Measurements from ENCODE around the gene TBX2.
"Not testable (repeated sequence)": the region's sequence is repeated elsewhere in the genome, so short reads cannot be mapped to it uniquely, and the experiment has no call there.

Gene TBX2

GRCh38 chr17:61399131-61400065 is at the start of gene TBX2:
TBX2 (plus strand) TSS chr17:61399843; CDS start chr17:61400177, 334 bp downstream.
- Histone ChIP-seq H3K4me1 (no peaks in the 10 kb centered on the region), H3K36me3 (replicated peaks) (peaks cover 3% of the 10 kb centered on the region), H3K9me3 (no peaks in the 10 kb centered on the region), H3K4me3 (peak within 1 kb of the TSS; percentile 67), H3K27me3 (ENCODE audit: low read depth) (no peaks in the 10 kb centered on the region)
- in situ Hi-C loops (cut with MboI; ENCODE audit: low sequenced_read_pairs), result loop anchor here (10.0 kb wide), 1 partner anchor 675 kb away; no protein-coding TSS in a partner anchor
- DNase-seq (ENCODE audit: low spot score in 2 of 2), result peak; percentile 92 to 96

DNA sequence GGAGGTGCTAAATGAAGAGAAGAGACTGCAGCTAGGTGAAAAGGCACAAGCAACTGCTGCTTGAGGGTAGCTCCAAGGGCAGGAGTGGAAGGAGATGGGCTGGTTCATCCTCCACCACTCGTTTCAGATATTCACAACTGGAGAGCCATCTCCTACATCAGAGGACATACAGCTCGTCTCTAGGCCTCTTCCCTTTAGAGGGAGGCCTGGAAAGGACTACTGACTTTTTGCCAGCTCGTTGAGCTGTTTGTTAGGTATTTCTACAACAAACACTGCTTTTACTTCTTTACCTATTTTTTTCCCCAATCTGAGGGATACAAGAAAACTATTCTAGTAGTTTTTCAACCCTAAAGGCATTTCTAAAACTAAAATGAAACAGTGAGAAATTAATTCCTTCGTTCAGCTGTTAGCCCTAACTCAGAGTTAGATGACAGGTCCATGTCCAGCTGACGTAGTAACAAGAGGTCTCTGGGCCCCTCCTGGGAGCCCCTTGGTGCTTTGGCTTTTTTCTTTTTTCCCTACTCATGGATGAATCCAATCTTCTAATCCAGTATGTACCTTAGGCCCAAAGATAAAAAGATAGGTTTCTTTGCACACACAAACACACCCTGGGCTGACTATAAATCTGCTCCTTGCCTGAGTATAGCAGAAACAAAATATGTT is 47.8 kb upstream of the TBX2 start:
- DNase-seq (ENCODE audit: low spot score in 2 of 2), result no peak
- Histone ChIP-seq H3K9me3 (no peaks in the 10 kb centered on the region), H3K36me3 (replicated peaks) (no peaks in the 10 kb centered on the region), H3K27me3 (ENCODE audit: low read depth) (no peaks in the 10 kb centered on the region), H3K4me3 (no peak overlapping the region), H3K4me1 (peaks cover 3% of the 10 kb centered on the region; the same call in 1 of the 2 replicates)
- in situ Hi-C loops (cut with MboI; ENCODE audit: low sequenced_read_pairs), result no loop called here

GRCh38 chr17:61352408-61352770 is 47.3 kb upstream of the TBX2 start:
- in situ Hi-C loops (cut with MboI; ENCODE audit: low sequenced_read_pairs), result no loop called here
- no peaks in the 10 kb centered on the region for H3K27me3 ChIP-seq (ENCODE audit: low read depth)
- H3K4me1 ChIP-seq, result peaks cover 3% of the 10 kb centered on the region; the same call in 1 of the 2 replicates
- H3K36me3 ChIP-seq (replicated peaks), result no peaks in the 10 kb centered on the region
- DNase-seq (ENCODE audit: low spot score in 2 of 2), result no peak
- H3K4me3 ChIP-seq, result no peak overlapping the region
- H3K9me3 ChIP-seq, result no peaks in the 10 kb centered on the region

GRCh38 chr17:61352781-61353491 is 46.7 kb upstream of the TBX2 start:
- no peaks in the 10 kb centered on the region for H3K27me3 ChIP-seq (ENCODE audit: low read depth)
- H3K9me3 ChIP-seq, result no peaks in the 10 kb centered on the region
- H3K4me3 ChIP-seq, result no peak overlapping the region
- peaks cover 3% of the 10 kb centered on the region; the same call in 1 of the 2 replicates for H3K4me1 ChIP-seq
- H3K36me3 ChIP-seq (replicated peaks), result no peaks in the 10 kb centered on the region
- no peak for DNase-seq (ENCODE audit: low spot score in 2 of 2)
- in situ Hi-C loops (cut with MboI; ENCODE audit: low sequenced_read_pairs), result no loop called here

DNA sequence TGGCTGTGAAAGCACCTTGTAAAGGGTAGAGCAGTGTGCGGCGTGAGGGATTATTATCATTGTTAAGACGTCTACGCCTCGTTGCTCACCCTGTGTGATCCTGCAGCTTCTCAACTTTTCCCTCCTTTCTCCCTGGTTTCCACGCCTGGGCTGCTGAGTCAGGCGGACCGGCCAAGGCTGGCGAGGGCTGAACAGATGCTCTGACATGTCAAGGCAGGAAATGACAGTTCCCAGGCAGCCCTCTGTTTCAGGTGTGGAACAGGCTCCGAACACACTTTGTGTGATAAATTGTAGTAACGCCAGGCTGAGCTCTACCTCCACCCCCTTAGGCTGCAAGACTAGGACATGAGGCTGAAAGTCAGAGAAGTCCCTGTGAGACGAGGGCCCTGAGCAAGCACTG is 46.0 kb upstream of the TBX2 start:
- peaks cover 3% of the 10 kb centered on the region; the same call in 1 of the 2 replicates for H3K4me1 ChIP-seq
- in situ Hi-C loops (cut with MboI; ENCODE audit: low sequenced_read_pairs), result no loop called here
- no peaks in the 10 kb centered on the region for H3K36me3 ChIP-seq (replicated peaks)
- H3K4me3 ChIP-seq, result no peak overlapping the region
- H3K9me3 ChIP-seq, result no peaks in the 10 kb centered on the region
- DNase-seq (ENCODE audit: low spot score in 2 of 2), result no peak
- H3K27me3 ChIP-seq (ENCODE audit: low read depth), result no peaks in the 10 kb centered on the region

- no peaks in the 10 kb centered on the region for H3K9me3 ChIP-seq
Measured at GRCh38 chr17:61354895-61355874, 44.5 kb upstream of the TBX2 start.

DNA sequence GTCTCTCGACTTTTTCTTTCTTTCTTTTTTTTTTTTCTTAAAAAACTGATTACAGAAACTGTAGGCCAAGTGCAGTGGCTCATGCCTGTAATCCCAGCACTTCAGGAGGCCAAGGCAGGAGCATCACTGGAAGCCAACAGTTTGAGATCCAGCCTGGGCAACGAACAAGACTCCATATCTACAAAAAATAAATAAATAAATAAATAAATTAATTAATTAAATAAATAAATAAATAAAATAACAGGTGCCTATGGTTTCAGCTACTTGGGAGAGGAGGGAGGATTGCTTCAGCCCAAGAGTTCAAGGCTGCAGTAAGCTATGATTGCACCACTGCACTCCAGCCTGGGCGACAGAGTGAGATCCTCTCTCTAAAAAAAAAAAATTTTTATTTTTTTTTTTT is 42.6 kb upstream of the TBX2 start:
- DNase-seq (ENCODE audit: low spot score in 2 of 2); H3K27me3 ChIP-seq (ENCODE audit: low read depth); in situ Hi-C loops (cut with MboI; ENCODE audit: low sequenced_read_pairs); H3K36me3 ChIP-seq (replicated peaks); H3K4me1 ChIP-seq; H3K9me3 ChIP-seq; H3K4me3 ChIP-seq: not testable (repeated sequence)

More at GRCh38 chr17:61354895-61355874, 44.5 kb upstream of the TBX2 start:
- Histone ChIP-seq H3K27me3 (ENCODE audit: low read depth) (no peaks in the 10 kb centered on the region), H3K4me1 (no peaks in the 10 kb centered on the region), H3K4me3 (no peak overlapping the region), H3K36me3 (replicated peaks) (no peaks in the 10 kb centered on the region)
- in situ Hi-C loops (cut with MboI; ENCODE audit: low sequenced_read_pairs), result no loop called here
- DNase-seq (ENCODE audit: low spot score in 2 of 2), result no peak

GRCh38 chr17:61359513-61359912 is 40.1 kb upstream of the TBX2 start:
- in situ Hi-C loops (cut with MboI; ENCODE audit: low sequenced_read_pairs); H3K4me1 ChIP-seq: not testable (repeated sequence)

GRCh38 chr17:61360318-61360943 is 39.2 kb upstream of the TBX2 start:
- Histone ChIP-seq H3K9me3 (no peaks in the 10 kb centered on the region), H3K27me3 (ENCODE audit: low read depth) (no peaks in the 10 kb centered on the region), H3K4me1 (no peaks in the 10 kb centered on the region), H3K4me3 (no peak overlapping the region), H3K36me3 (replicated peaks) (no peaks in the 10 kb centered on the region)
- no peak for DNase-seq (ENCODE audit: low spot score in 2 of 2)
- in situ Hi-C loops (cut with MboI; ENCODE audit: low sequenced_read_pairs), result no loop called here

More at GRCh38 chr17:61359513-61359912, 40.1 kb upstream of the TBX2 start:
- H3K9me3 ChIP-seq; DNase-seq (ENCODE audit: low spot score in 2 of 2); H3K4me3 ChIP-seq; H3K27me3 ChIP-seq (ENCODE audit: low read depth); H3K36me3 ChIP-seq (replicated peaks): not testable (repeated sequence)

DNA sequence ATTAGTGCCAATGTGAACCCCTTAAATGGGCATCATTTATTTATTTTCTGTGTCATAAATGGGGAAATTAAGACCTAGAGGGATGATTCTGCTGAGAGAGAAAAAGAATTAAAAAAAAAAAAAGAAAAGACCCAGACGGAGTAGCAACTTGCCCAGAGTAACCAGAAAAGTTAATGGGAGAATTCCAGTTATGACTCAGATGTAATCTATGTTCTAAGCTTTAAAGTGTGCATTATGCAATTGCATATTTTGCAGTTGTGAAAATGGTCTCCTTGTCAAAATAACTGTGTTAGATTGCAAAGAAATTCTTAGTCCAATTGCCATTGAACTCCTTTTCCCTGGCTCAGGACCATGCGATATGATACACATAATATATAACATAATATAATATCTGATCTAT is 38.6 kb upstream of the TBX2 start:
- no peaks in the 10 kb centered on the region for H3K9me3 ChIP-seq
- no peak overlapping the region for H3K4me3 ChIP-seq
- H3K27me3 ChIP-seq (ENCODE audit: low read depth), result no peaks in the 10 kb centered on the region
- no peaks in the 10 kb centered on the region for H3K4me1 ChIP-seq
- in situ Hi-C loops (cut with MboI; ENCODE audit: low sequenced_read_pairs), result no loop called here
- no peaks in the 10 kb centered on the region for H3K36me3 ChIP-seq (replicated peaks)
- DNase-seq (ENCODE audit: low spot score in 2 of 2), result no peak

DNA sequence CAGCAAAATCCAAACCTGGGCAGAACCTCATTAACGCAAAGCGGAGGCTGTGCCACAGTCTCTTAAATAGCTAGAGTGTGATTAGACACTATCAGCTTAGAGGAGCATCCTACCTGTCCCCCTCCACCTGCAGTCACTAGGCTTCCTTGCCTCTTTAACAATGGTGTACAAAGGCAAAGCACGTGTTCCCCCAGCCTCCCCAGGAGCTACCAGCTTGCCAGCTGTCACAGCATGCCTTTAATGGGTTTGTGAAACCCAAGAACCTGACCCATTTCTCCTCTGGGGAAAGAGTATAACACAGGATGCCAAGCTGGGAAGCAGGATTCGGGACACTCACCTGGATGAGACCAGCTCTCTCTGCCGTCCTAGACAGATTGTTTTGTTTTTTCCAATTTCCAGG is 37.2 kb upstream of the TBX2 start:
- no peaks in the 10 kb centered on the region for H3K27me3 ChIP-seq (ENCODE audit: low read depth)
- H3K36me3 ChIP-seq (replicated peaks), result no peaks in the 10 kb centered on the region
- in situ Hi-C loops (cut with MboI; ENCODE audit: low sequenced_read_pairs), result no loop called here
- no peaks in the 10 kb centered on the region for H3K9me3 ChIP-seq
- no peak overlapping the region for H3K4me3 ChIP-seq
- no peak for DNase-seq (ENCODE audit: low spot score in 2 of 2)
- no peaks in the 10 kb centered on the region for H3K4me1 ChIP-seq

DNA sequence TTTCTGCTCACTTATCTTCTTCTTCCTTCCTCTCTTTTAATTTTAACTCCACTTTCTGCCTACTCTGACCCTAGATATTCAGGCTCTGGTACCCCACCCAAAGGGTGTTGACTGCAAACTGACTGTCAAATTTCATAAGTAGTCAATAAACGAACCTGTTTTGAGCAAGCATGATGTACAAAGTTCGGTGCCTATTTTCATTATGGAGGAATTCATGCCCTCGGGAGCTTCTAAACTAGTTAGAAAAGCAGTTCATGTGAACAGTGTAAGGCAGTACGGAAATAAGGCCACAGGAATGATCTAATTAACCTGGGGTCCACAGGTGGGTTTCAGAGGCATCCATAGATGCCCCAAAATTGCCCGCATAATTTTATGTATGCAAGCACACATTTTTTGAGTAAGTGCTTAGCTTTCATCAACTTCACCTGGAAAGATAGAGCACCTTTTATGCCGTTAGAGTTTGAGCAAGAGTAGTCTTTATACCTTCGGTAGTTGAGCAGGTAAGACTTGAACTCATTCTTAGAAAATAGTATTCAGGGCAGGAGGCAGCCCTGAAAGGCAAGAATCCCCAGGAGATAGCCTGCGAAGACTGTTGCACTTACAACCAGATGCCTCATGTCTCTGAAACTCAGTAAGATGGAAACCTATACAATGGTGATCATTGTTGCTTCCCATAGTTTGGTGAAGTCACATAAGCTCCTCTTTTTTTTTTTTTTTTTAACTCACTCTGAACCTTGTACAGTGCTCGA is 36.6 kb upstream of the TBX2 start:
- H3K4me1 ChIP-seq, result no peaks in the 10 kb centered on the region
- DNase-seq (ENCODE audit: low spot score in 2 of 2), result no peak

More for the DNA sequence above, 36.6 kb upstream of the TBX2 start:
- no peak overlapping the region for H3K4me3 ChIP-seq
- H3K27me3 ChIP-seq (ENCODE audit: low read depth), result no peaks in the 10 kb centered on the region
- in situ Hi-C loops (cut with MboI; ENCODE audit: low sequenced_read_pairs), result no loop called here
- no peaks in the 10 kb centered on the region for H3K36me3 ChIP-seq (replicated peaks)
- H3K9me3 ChIP-seq, result no peaks in the 10 kb centered on the region
